IMR-90 (cell line): ENCODE results near the gene CRYGN. TPM values are rescaled to one million over a fixed set of nuclear protein-coding genes. Genes with fewer than 3 reads are reported as not detected.

ENCODE experiments used
- ATAC-seq: fragments of 200-7000 bp; cut with Tn5 transposase; 2 replicates; pipeline ENCODE4 v1.9.1; 2020; ENCODE audit warnings: low read depth, mild to moderate bottlenecking, moderate library complexity
- BruUV-seq: library from RNA; stranded (reverse); fragments of 400-500 nt; replicated peaks from 2 replicates; lab custom pipeline; 2021; lab: Mats Ljungman, UMichigan
- CTCF ChIA-PET: fragments of 300-600 bp; formaldehyde crosslinking; extraction: SDS; loops from one replicate; lab custom pipeline; 2021; ENCODE audit warnings: antibody characterized with exemption; lab: Yijun Ruan, JAX
- POLR2A ChIA-PET: fragments of 300-600 bp; sonication (Branson Sonifier 250); formaldehyde crosslinking; loops from one replicate; lab custom pipeline; 2022; ENCODE audit warnings: antibody characterized with exemption; ENCODE audit not compliant: unreplicated experiment; lab: Charles Lee
- DNase-seq: peaks from one replicate; pipeline ENCODE4 v3.0.0; 2013
- H2AFZ ChIP-seq: replicated peaks from 2 replicates; pipeline ENCODE3; 2013; ENCODE audit warnings: low read length, mild to moderate bottlenecking; ENCODE audit not compliant: poor library complexity
- H2AK5ac ChIP-seq: 2 replicates; pipeline ENCODE4 v1.6.1; 2013; ENCODE audit warnings: low read depth, low read length, inconsistent platforms
- H2AK9ac ChIP-seq: replicated peaks from 2 replicates; pipeline ENCODE3; 2013; ENCODE audit warnings: mild to moderate bottlenecking, low read depth, low read length, moderate library complexity; ENCODE audit not compliant: poor library complexity
- H2BK120ac ChIP-seq: 2 replicates; pipeline ENCODE4 v1.6.1; 2013; ENCODE audit warnings: low read depth, low read length, inconsistent platforms
- H2BK15ac ChIP-seq: 3 replicates; pipeline ENCODE4 v1.6.1; 2013; ENCODE audit warnings: low read depth, low read length, inconsistent platforms
- H2BK20ac ChIP-seq: 2 replicates; pipeline ENCODE4 v1.6.1; 2013; ENCODE audit warnings: low read depth, mild to moderate bottlenecking, inconsistent platforms, low read length, moderate library complexity
- H2BK5ac ChIP-seq: 2 replicates; pipeline ENCODE4 v1.6.1; 2013; ENCODE audit warnings: mild to moderate bottlenecking, low read depth, low read length, inconsistent platforms; ENCODE audit not compliant: poor library complexity, severe bottlenecking
- H3K14ac ChIP-seq: replicated peaks from 2 replicates; pipeline ENCODE4 v1.6.1; 2013; ENCODE audit warnings: low read depth, low read length, inconsistent platforms
- H3K18ac ChIP-seq: 2 replicates; pipeline ENCODE4 v1.6.1; 2013; ENCODE audit warnings: low read depth, low read length, control low read depth
- H3K23ac ChIP-seq: 2 replicates; pipeline ENCODE4 v1.6.1; 2013; ENCODE audit warnings: low read depth, low read length, inconsistent platforms
- H3K27ac ChIP-seq: 2 replicates; pipeline ENCODE4 v1.5.1; 2013; ENCODE audit warnings: mild to moderate bottlenecking, control low read depth, low read length; ENCODE audit not compliant: insufficient read depth
- H3K27me3 ChIP-seq: 2 replicates; pipeline ENCODE4 v1.6.1; 2013; ENCODE audit warnings: low read length; ENCODE audit not compliant: control insufficient read depth, insufficient read depth
- H3K36me3 ChIP-seq: 2 replicates; pipeline ENCODE4 v1.6.1; 2013; ENCODE audit warnings: low read length, mixed read lengths; ENCODE audit not compliant: control insufficient read depth, insufficient read depth
- H3K4ac ChIP-seq: 2 replicates; pipeline ENCODE4 v1.6.1; 2013; ENCODE audit warnings: low read depth, low read length, inconsistent platforms
- H3K4me1 ChIP-seq: 2 replicates; pipeline ENCODE4 v1.6.1; 2013; ENCODE audit warnings: low read length, mixed read lengths; ENCODE audit not compliant: control insufficient read depth, insufficient read depth
- H3K4me2 ChIP-seq: 2 replicates; pipeline ENCODE4 v1.6.1; 2013; ENCODE audit warnings: low read depth, mild to moderate bottlenecking, control low read depth, low read length, moderate library complexity
- H3K4me3 ChIP-seq: 2 replicates; pipeline ENCODE4 v1.5.1; 2013; ENCODE audit warnings: low read depth, mild to moderate bottlenecking, control low read depth, low read length, moderate library complexity; ENCODE audit not compliant: insufficient read depth
- H3K56ac ChIP-seq: 2 replicates; pipeline ENCODE4 v1.6.1; 2013; ENCODE audit warnings: low read length, inconsistent platforms; ENCODE audit not compliant: insufficient read depth; ENCODE audit errors: extremely low read depth
- H3K79me1 ChIP-seq, 2 experiments: 2 replicates each; pipeline ENCODE4 v1.6.1; 2013; ENCODE audit warnings: low read length in 2 of 2, inconsistent platforms in 1 of 2, low read depth in 1 of 2
- H3K9ac ChIP-seq: 2 replicates; pipeline ENCODE4 v1.6.1; 2013; ENCODE audit warnings: low read depth, low read length, control low read depth
- H3K9me1 ChIP-seq: 2 replicates; pipeline ENCODE4 v1.6.1; 2013; ENCODE audit warnings: low read length, inconsistent platforms; ENCODE audit not compliant: insufficient read depth
- H3K9me3 ChIP-seq: 2 replicates; pipeline ENCODE4 v1.6.1; 2013; ENCODE audit warnings: low read length; ENCODE audit not compliant: control insufficient read depth, insufficient read depth
- H4K20me1 ChIP-seq: 2 replicates; pipeline ENCODE4 v1.6.1; 2013; ENCODE audit warnings: low read length, inconsistent platforms; ENCODE audit not compliant: insufficient read depth
- H4K5ac ChIP-seq: 2 replicates; pipeline ENCODE4 v1.6.1; 2013; ENCODE audit warnings: mild to moderate bottlenecking, low read depth, low read length, control low read depth
- H4K8ac ChIP-seq, 2 experiments: 2 replicates each; pipeline ENCODE4 v1.6.1; 2013; ENCODE audit warnings: low read depth in 2 of 2, low read length in 2 of 2, control low read depth in 1 of 2, inconsistent platforms in 1 of 2
- H4K91ac ChIP-seq: 2 replicates; pipeline ENCODE4 v1.6.1; 2013; ENCODE audit warnings: low read depth, low read length, inconsistent platforms; ENCODE audit not compliant: insufficient read depth
- BHLHE40 ChIP-seq: fragments of 150-350 bp; IDR thresholded peaks from 2 replicates; pipeline ENCODE4 v1.6.1; 2016; ENCODE audit warnings: mild to moderate bottlenecking, low read depth, low read length
- CEBPB ChIP-seq: IDR thresholded peaks from 2 replicates; pipeline ENCODE4 v1.6.1; 2012; ENCODE audit warnings: low read depth, low read length, improper control_type of control experiment
- MAZ ChIP-seq: IDR thresholded peaks from 2 replicates; pipeline ENCODE4 v1.6.1; 2012; ENCODE audit warnings: low read depth, mild to moderate bottlenecking, low read length, improper control_type of control experiment, moderate library complexity, borderline replicate concordance
- POLR2A ChIP-seq: IDR thresholded peaks from 2 replicates; pipeline ENCODE4 v1.6.1; 2012; ENCODE audit warnings: mild to moderate bottlenecking, low read depth, low read length
- SMC3 ChIP-seq: fragments of 150-350 bp; IDR thresholded peaks from 2 replicates; pipeline ENCODE4 v1.6.1; 2016; ENCODE audit warnings: low read depth, mild to moderate bottlenecking, antibody characterized with exemption, low read length, moderate library complexity
- WGBS, 2 experiments: methylation state at CpG; one replicate each; pipeline versions ENCODE4 v1.1.5 to v1.1.7; 2013; ENCODE audit warnings: missing lambda C conversion rate in 2 of 2; ENCODE audit not compliant: insufficient read length in 1 of 2; ENCODE audit errors: extremely low coverage in 2 of 2; 5-methylcytosine and 5-hydroxymethylcytosine counted together
- dilution Hi-C: fragments of 300-500 bp; cut with HindIII; formaldehyde crosslinking; loops from one replicate; pipeline ENCODE4 v1.14.3; 2018; ENCODE audit warnings: low sequenced_read_pairs; ENCODE audit not compliant: unreplicated experiment
- in situ Hi-C: fragments of 300-500 bp; cut with MboI; formaldehyde crosslinking; loops from 3 replicates; pipeline ENCODE4 v1.14.3; 2019; ENCODE audit warnings: low sequenced_read_pairs, inconsistent platforms, mixed read lengths
- intact Hi-C: fragments of 100-400 bp; cut with micrococcal nuclease; formaldehyde crosslinking; loops from 2 replicates; pipeline ENCODE4 v1.10.0; 2022
- polyA plus RNA-seq, 3 experiments: library from polyadenylated mRNA; depleted of rRNA; stranded (reverse); fragments of >200 nt; gene quantifications; 2 replicates each; pipeline ENCODE4 v1.2.3, GENCODE V29; 2012; ENCODE audit warnings: low replicate concordance in 1 of 3
- total RNA-seq: library from RNA; depleted of rRNA; stranded (reverse); fragments of >200 nt; gene quantifications from 2 replicates; pipeline ENCODE4 v1.2.3, GENCODE V29; 2012

Gene CRYGN
- total and polyA plus RNA-seq, 2 of the 4 experiments (the other 2 are of a cell fraction) = not detected

GRCh38 chr7:151387161-151388006, 52.6 kb downstream of the CRYGN start:
- no TSS peak for BruUV-seq
- H2BK5ac ChIP-seq = no peak overlapping the region
- no peak overlapping the region for H3K4me3 ChIP-seq
- TF ChIP-seq BHLHE40 (no peak), SMC3 (no peak), CEBPB (no peak), POLR2A (no peak), MAZ (no peak)
- no peak overlapping the region for H2AK5ac ChIP-seq
- in situ Hi-C loops (no loop called here), intact Hi-C loops (no loop called here), dilution Hi-C loops (no loop called here)
- H3K4me1 ChIP-seq = no peaks in the 10 kb centered on the region
- no peak overlapping the region for H3K9ac ChIP-seq
- H3K27ac ChIP-seq = no peak overlapping the region
- H3K14ac ChIP-seq = no peak overlapping the region
- H4K8ac ChIP-seq = no peak overlapping the region
- ChIA-PET CTCF (no interaction called here), POLR2A (no interaction called here)
- no peak for DNase-seq
- no peak for ATAC-seq
- no peak overlapping the region for H2BK20ac ChIP-seq
- no peak overlapping the region for H4K5ac ChIP-seq
- H2AK9ac ChIP-seq = no peak overlapping the region
- no peaks in the 10 kb centered on the region for H3K9me1 ChIP-seq
- H4K91ac ChIP-seq = no peak overlapping the region
- WGBS, 2 experiments = 83% methylated on average over 10 of the region's 24 CpGs; no CpG with 5 or more reads in 1 of the 2 experiments
- H3K4me2 ChIP-seq = no peak overlapping the region
- no peak overlapping the region for H3K23ac ChIP-seq
- H2BK120ac ChIP-seq = no peak overlapping the region
- H3K9me3 ChIP-seq = peaks cover 6% of the 10 kb centered on the region
- no peaks in the 10 kb centered on the region for H3K79me1 ChIP-seq
- no peak overlapping the region for H2BK15ac ChIP-seq
- no peak overlapping the region for H3K18ac ChIP-seq
- H3K4ac ChIP-seq = no peak overlapping the region
- no peak overlapping the region for H2AFZ ChIP-seq
- no peak overlapping the region for H3K56ac ChIP-seq
- H3K27me3 ChIP-seq = peaks cover 55% of the 10 kb centered on the region
- H3K36me3 ChIP-seq = no peaks in the 10 kb centered on the region
- H4K20me1 ChIP-seq = no peaks in the 10 kb centered on the region
